Pons (tissue), 1 donor: ENCODE data around the gene PDE6D.

ENCODE experiments used
- DNase-seq: peaks from one replicate; pipeline ENCODE4 v3.0.0-alpha.2; 2016; ENCODE audit warnings: low spot score

Gene PDE6D

DNA sequence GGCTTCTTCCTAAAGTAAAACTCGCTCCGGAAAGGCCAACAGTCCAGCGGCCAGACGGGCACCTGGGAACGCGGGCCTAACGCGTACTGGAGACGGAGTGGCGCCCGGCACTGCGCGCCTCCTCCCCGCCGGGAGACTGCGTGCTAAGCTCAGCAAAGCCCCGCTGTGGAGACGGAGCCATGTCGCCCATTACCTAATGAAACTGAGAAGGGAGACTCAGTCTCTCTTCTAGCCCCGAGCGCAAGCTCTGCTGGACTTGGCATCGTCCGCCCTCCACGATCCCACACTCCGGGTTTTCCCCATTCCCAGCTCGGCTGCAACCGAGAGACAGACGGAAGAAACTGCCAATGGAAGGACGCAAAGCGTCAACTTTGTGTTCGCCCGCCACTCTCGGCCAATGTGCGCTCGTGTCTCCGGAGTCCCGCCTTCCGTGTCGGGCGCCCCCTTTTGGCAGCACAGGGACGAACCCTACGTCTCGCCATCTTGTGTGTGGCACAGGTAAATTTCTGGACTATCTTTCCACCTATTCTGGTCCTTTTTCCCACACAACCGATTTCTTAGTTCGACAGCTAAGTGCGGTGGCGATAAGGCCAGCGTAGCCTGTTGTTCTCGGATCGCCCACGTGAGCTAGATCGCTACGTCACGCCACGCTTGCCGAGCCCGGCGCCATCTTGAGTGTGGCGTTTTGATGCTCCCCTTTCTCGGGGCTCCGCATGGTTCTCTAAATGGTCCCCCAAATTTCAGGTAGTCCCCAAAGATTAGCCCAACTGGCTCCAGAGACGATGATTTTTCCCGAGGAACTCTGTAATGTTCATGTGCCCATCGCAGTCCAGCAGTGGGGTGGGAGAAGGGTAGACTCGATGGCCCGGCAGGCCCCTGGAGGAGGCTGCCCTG, 74.1 kb downstream of the PDE6D start:
- peak; percentile 99 for DNase-seq

DNA sequence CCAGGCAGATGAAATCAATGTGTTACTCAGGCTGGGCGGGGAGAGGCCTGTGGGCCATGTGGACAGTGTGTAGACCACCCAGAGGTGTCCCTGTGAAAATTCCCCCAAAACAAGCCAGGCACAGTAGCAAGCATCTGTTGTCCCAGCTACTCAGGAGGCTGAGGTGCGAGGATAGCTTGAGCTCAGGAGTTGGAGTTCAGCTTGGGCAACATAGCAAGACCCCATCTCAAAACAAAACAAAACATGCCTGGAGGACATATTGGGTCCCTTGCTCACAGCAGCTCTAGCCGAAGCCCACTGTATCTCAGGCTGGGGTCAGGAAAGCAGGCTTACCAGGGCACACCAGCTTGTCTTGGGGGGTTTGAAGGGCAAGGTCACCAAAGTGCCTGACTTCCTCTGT, 77.1 kb downstream of the PDE6D start:
- DNase-seq, result no peak

DNA sequence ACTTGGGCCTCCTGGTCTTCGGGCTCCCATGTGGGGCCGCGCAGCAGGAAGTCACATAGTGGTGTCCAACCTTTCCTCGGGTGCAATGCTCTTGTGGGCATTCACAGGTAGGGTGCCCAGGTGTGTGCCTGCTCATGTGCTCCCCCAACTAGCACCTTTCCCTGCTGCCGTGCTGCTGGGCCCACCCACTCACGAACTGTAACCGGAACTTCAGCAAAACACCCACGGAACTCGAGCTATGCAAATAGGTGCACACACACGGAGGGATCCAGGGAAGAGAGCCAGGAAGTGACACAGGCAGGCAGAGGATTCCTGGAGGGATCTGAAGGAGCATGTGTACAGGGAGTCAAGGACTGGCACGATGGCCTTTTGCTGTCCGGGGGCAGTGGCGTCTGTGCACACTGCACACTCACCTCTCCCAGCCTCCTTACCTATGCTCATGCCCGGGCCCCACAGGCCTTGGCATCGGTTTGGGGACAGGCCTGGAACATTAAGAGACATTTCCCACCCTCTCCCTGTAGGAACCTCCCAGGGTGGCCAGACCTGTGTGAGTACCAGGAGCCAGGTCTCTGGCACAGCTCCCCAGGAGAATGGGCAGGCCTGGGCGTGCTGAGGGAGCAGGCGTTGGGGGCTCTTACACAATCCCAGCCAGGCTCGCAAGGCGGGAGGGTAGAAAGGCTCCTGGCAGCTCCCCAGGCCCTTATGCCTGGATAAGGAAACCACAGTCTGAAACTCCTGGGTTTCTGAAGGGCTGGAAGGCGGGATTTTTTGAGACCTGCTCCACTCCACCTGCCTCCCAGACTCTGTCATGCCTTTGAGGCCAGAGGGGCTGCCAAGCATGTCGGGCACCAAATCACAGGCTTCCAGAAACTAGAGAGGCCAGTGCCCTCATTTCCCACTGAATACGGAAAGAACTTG, 79.4 kb downstream of the PDE6D start:
- DNase-seq, result no peak

DNA sequence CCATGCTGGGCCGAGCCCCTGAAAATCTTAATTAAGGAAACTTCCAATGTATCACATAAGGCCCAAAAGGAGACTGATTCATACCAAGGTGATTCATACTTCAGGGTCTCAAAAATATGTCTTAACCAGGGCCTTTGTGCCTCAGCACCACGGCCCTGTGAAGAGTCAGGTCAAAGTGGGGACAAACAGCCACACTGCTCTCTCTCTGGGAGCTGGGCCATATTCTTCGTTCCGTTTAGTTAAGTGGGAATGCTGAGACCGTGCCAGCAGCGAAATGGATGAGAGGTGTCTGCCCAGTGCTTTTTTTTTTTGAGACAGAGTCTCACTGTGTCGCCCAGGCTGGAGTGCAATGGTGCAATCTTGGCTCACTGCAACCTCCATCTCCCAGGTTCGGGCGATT, 82.1 kb downstream of the PDE6D start:
- no peak for DNase-seq

DNA sequence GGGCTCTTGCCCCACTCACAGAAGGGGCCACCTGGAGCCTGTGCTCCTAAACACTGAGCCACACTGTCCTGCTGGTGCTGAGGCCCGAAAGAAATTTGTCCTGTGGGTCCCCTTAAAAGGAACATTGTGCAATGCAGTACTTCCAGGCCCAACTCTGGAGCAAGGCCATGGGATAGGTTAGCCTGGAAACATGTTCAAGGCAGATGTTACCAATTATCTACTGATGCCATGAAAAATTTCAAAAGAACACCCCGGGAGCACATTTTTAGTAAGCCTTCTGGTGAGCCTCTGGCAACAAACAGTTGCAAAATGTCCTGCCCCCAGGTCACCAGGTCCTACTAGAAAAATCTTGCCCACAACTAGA, 85.1 kb downstream of the PDE6D start:
- no peak for DNase-seq

DNA sequence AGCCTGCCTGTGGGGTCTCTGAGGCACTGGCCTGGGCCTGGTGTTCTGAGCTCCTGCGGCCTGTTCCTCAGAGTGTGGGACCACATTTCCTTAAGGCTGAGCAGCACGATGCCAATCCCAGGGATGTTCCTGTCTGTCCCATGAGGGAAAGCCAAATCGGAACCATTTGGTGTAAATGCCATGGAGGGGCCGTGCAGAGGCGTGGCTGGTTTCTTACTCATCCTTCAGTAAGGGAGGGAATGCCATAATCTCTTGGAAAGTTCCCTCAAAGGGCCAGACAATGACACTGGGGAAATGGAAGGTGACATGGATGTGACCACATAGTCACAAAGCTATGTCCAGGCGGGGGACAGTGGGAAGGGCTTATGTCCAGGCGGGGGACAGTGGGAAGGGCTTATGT, 87.1 kb downstream of the PDE6D start:
- no peak for DNase-seq

DNA sequence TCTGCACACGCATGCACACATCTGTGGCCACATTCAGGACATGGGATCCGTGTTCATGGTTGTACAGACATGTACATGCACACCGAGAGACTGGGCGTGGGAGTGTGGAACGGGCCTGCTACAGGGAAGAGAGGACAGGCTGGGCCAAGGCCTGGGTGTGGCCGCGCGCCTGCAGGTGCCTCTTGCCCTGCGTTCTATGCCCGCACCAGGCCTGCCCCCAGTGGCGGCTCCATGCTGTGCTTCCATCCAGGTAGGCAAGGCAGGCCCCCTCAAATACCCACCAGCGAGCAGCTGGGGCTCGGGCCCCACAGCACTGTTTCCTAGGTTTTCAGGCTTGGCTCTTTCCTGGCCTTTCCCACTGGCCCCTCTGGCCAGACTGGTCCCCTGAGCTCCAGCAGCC, 88.2 kb downstream of the PDE6D start:
- no peak for DNase-seq

DNA sequence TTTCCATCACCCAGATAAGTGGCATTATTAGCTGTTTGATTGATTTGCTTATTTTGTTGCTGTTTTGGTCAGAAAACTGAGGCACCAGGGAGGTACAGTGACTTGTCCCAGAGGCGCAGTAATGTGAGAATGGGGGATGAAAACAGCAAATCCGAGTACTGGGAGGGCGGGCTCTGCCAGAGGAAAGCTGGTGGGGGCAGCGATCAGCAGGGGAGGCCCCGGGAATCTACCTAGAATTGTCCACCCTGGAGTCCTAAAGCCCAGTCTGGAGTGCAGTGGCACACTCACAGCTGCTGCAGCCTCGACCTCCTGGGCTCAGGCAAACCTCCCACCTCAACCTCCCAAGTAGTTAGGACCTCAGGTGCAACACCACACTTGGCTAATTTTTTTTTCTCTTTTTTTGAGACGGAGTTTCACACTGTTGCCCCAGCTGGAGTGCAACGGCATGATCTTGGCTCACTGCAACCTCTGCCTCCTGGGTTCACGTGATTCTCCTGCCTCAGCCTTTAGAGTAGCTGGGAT, 89.8 kb downstream of the PDE6D start:
- no peak for DNase-seq

DNA sequence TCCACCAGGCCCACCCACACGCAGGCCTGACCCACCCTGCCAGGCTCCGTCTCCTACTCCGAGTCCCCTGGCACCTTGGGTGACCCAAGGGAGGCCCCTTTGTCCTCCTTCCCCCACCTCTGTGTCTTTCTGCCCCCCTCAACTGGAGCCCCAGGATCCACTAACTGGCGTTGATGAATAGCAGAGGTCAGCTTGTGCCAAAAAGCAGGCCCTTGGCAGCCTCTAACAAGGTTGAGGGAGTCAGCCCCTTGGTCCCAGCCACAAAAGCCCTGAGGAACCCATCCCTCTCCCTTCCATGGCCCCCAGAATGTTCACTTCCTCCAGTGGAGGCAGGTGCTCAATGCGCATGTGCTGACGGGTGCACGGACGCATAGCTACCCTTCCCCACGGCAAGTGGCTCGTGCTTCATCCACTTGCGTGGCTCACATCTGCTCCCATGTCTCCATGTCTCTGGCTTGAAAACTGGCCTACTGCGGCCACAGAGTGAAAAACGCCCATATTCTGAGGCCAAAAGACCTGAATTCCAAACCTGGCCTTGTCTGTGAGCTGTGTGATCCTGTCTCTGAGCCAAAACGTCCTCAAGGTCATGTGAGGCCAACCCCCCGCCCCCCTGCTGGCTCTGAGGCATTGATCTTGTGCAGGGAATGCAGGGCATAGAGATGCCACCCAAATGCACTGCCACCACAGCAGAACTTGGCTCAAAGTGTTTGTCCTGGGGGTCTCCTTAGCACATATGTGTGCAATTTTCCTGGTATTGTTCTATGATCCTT, 91.8 kb downstream of the PDE6D start:
- no peak for DNase-seq

DNA sequence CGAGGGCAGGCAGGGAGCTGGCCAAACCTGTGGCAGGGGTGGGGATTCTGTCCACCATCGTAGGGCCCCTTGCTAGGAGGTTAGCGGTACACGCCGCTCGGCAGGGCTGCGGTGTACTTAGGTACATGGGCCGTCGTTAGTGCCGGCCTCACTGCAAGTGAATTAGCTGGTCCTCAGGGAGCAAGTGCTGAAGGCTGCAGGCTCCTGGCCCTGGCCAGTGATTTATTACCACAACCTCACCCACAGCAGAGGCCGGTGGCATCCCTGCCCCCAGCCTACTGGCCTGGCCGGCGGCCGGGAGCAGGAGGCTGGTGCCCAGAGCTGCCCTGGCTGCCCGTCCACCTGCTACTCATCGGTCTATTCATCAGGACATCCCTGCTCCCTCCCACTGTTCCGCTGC, 92.4 kb downstream of the PDE6D start:
- no peak for DNase-seq

DNA sequence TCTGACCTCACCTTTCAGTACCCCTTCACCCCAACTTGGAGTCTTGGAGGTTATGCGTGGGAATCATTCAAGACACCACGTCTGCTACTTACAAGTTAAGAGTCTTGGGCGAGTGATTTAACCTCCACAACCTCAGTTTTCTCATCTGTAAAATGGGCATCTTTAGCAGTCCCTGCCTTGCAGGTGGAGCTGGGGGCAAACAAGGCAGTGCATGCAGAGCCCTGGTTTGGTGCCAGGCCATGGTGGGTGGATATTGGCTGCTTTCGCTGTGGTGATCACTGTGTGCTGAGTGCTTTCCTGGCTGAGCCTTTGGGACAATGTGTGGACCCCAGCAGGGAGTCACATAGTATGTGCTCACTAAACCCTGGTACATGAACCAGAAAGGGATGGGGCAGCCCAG, 93.1 kb downstream of the PDE6D start:
- DNase-seq, result no peak

DNA sequence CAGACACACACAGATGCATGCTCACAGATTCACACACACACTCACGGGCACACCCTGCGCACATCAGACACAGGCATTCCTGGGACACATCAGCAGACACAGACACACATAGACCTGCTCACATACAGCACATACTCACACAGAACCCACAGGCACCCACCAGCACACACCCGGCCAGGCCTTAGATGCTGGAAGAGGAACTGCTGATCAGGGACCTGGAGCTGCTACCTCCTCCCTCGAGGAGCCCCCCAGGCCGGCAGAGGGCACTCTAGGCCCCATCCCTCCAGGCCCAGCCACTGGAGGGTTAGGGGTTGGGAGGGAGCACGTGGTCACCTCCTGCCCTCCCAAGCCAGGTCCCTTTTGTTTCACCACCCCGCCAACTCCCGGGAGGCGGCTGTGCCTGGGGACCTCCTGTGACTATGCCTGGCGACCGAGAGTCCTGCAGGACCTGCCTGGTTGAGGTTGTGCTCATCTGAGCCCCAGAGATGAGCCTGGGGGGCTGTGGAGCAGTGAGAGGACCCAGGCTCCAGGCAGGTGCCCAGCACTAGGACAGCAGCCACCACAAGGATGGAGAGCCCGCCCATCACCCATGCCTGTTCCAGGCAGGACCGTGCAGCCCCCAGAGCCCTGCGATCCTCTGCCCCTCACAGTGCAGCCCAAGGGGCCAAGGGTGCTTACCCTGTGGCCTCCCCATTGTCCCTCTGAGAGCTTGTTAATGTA, 93.8 kb downstream of the PDE6D start:
- DNase-seq, result peak; percentile 91

DNA sequence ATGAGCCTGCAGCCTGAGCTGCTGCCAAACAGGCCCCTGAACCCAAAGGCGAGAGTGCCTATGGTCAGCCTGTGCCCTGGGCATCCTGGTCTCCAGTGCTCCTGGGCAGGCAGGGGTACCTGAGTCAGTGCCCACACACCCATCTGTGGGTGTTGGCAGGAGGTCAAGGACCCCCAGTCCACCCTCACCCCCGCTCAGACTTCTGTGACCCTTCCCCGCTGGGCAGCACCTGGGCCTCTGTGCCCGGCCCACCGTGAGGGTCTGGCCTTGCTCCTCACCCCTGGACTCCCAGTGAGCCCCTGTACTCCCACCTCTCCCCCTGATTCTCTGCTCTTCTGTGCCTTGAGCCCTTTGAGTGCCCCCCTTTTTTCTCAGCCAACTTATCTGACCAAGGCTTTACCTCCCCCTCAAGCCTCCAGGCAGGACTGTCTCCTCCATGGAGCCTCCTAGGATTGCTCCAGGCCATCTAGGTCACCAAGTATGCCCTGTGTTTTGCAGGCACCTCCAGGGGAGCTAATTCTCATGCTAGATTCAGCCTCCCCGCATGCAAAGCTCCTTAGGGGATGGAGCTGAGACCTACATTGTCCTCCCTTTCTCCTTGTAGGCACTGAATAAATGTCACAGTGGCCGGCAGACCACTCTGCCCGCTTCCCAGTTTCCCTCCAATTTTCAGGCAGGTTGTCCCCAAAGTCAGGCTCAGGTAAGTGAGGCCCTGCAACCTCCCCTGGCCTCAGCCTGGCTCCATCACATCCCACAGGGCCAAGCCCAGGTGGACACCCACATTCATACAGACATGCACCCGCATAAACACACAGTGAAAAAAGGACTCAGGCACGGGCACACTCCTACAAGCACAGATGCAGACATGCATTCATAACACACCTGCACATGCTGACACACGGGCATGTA, 94.6 kb downstream of the PDE6D start:
- peak; percentile 51 for DNase-seq

DNA sequence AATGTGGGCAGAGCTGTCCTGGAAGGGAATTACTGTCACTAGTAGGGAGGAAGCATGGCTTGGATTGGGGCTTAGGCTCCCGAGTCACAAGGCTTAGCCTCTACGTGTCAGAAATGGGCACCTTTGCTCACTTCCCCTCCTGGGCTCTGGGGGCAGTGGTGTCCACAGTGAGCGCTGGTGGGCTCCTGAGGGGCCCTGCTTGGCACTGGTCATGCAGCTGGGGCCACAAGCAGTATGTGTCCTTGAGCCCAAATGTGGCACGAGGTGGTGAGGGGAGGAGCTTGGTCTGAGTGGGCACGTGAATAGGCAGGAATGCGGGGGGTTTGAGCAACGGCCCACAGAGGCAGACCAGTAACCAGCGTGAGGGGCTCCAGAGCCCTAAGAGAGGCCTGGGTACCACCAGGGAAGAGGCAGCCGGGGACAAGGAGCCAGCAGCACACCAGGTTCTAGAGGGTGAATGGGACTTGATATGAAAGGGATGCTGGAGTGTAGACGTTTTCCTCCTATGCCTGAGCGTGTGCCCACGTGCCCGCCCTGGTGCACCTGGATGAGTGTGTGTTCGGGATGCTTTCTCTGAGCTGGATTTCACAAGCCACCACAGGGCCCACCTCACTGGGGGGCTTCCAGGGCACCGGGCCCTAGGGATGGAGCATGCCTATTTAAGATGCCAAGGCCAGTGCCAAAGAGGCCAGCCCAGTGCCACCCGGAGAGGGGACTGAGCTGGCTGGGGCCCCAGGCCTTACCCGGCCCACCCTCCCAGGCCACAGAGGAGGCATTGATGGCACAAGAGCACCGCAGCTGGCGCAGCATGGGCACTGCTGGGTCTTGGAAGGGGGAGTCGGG, 95.5 kb downstream of the PDE6D start:
- DNase-seq, result peak; percentile 98

DNA sequence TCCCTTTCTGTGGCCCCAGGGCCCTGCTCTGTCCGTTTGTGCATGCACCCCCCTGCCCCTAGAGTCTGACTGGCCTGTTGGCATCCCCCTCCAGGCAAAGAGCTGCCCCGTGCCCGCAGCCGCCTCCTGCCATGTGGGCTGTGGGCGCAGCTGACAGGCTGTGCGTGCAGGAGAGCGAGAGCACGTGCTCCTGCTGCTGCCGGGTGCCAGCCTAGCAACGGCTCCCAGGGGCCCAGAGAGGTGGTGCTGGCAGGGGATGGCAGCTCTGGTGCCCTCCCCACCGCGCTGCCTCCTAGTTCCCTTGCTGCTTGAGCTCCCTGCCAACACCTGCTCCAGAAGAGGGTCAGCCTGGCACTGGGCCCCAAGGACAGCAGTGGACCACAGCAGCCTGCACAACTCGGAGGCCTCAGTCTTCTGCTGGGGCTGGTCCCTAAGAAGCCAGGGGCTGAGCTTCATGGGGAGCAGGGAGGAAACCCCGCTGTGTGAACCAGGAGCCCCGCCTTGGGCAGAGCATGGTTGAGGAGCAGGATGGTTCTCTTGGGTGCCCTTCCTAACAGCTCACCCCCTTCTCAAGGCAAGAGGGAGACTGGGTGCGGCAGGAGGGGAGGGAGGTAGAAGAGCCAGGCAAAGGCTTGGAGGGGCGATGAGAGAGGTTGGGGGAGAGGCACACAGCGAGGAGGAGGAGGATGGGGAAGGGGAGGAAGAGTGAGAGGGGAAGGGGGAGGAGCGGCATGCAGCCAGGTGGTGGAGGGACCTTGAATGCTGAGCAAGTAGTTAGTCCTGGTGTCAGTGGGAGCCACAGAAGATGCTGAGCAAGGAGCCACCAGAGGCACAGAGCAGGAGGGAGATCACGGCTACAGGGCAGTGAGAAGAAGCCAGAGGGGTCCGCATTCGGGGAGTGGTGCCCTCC, 96.5 kb downstream of the PDE6D start:
- DNase-seq, result peak; percentile 76

DNA sequence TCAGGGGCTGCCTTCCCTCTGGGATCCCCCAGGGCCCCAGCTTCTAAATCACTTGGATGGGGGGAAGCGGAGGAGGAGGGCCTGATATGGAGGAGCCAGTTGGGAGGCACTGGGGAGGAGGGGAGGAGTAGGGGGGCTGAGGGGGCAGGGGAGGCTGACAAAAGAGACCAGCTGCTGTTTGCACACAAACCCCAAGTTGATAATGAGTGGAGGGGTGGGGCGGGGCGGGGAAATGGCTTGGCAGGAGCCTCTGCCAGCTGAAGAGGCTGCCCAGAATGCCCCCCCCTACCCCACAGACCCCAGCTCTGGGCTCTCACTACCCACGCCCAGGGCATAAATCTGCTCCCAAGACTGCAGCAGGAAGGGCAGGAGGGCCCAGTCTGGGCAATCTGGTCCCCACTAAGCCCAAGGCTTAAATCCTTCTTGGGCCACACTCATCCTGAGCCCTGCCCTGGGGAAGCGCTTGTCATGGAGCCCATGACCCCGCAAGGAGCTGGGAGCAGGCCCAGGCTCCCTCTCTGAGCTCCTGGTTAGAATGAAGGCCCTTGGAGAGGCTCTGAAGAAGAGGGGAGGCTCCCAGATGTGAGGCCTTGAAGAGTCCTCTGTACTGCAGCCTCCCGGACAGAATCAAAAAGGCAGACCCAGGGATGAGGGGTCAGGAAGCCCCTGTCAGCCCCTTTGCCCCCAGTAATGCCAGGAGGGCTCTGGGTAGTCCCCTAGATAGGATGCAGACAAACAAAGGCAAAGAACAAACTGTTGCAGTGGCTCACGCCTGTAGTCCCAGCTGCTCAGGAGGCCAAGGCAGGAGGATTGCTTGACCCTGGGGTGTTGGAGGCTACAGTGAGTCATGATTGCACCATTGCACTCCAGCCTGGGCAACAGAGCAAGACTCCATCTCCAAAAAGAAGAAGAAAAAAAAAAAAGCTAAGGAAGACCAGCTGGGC, 97.5 kb downstream of the PDE6D start:
- peak; percentile 64 for DNase-seq

DNA sequence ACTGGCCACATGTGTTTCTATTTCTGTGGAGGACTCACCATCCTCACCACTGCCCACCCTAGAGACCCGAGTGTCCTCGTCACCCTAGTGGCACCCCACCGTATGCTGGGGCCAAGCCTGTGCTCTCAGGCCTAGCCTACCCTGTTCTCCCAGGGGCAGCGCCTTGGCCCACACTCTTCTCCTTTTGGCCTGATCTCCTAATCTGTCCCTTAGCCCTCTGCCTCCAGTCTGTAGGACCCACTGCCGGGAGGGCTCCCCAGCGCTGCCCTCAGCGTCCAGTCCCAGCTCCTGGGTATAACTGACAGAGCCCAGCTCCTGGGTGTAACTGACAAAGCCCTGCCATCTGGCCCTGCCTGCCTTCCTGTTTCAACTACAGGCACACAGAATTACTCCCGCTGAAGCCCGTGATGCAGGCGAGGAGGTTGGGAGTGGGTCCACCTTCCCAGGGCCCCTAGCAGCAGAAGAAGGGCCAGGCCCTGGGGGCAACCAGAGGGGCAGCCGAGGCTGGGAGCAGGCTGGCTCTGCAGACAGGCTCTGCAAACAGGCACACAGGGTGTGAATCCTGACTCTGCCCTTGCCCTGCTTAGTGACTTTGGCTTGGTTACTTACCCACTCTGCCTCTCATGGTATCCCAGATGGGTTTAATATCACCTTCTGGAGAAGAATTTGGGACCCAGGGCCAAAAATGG, 98.3 kb downstream of the PDE6D start:
- no peak for DNase-seq
